GM04504 (cell line): ENCODE results near the gene MFF.
A peak's percentile ranks its signal among the peaks of the same experiment; 100 is the strongest.

Experiments used
- DNase-seq: peaks from one replicate; pipeline ENCODE4 v3.0.0-alpha.2; 2012; ENCODE audit warnings: low read depth

Gene MFF, protein sequence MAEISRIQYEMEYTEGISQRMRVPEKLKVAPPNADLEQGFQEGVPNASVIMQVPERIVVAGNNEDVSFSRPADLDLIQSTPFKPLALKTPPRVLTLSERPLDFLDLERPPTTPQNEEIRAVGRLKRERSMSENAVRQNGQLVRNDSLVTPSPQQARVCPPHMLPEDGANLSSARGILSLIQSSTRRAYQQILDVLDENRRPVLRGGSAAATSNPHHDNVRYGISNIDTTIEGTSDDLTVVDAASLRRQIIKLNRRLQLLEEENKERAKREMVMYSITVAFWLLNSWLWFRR

GRCh38 chr2:227324995-227325838 is at the start of gene MFF:
Gene MFF (plus strand): TSS chr2:227325251. CDS start chr2:227330666, 5,415 bp downstream.
- DNase-seq = peak; percentile 78

DNA sequence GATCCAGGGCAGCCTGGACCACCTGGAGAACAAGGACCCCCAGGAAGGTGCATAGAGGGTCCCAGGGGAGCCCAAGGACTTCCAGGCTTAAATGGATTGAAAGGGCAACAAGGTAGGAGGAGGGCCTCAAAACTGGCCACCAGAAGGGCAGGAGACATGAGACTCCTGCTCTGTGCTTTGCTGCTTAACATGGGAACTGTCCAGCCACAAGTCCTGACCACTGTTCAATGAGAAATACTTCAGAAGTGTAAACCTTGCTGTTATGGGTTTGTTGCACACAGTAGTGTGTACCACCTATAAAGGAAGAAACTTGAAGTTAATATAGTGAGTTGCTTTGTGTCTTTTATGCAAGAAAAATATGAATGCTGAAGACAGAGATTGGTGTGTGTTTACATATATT is 44.2 kb upstream of the MFF start:
- DNase-seq = no peak

GRCh38 chr2:227285741-227286236 is 39.3 kb upstream of the MFF start:
- DNase-seq = no peak

GRCh38 chr2:227287771-227288170 is 37.3 kb upstream of the MFF start:
- DNase-seq = no peak

GRCh38 chr2:227292314-227292713 is 32.7 kb upstream of the MFF start:
- DNase-seq = no peak

DNA sequence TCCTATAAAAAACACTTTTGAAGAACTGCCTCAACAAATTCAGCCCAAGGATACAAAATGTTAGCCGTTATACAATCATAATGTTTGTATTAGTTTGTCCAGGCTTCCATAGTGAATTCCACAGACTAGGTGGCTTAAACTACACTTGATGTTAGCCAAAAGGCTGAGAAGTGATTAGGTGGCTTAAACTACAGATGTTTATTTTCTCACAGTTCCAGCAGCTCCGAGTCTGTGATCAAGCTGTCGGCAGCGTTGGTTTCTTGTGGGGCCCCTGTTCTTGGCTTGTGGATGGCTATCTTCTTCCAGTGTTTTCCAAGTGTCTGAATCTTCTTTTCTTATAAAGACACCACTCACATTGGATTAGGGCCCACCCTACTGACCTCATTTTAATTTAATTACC is 31.5 kb upstream of the MFF start:
- DNase-seq = no peak

- DNase-seq = no peak
Observed at GRCh38 chr2:227295806-227296205, 29.2 kb upstream of the MFF start.

DNA sequence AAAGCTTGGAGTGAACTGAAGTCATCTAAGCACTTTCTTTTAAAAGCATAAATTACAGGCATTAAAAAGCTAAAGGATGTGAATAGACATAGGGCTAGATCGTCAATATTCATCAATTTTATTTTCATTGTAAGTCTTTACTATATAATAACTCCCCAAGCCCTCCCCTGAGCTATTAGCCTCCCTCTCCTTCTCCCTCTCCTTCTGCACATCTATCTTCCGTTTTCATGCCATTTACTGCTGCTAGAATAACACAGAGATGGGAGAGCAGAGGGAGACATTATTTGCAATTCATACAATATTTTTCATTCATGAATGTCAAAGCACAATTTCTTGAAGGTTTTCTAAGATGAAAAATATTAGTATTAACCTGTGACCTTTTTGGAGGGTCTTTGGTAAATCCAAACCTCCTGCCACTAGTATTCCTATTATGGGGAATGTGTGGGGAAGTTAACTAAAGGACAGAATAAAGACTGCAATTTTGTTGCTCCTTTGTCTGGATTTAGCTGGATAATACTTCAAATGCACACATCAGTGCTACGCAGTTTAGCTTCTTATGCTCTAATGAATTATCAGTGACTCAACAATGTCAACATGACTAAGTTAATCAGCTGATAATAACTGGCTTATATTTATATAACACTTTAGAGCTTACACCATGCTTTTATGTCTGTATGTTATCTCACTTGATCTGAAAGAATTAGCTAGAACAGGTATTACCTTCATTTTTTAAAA is 28.2 kb upstream of the MFF start:
- no peak for DNase-seq

DNA sequence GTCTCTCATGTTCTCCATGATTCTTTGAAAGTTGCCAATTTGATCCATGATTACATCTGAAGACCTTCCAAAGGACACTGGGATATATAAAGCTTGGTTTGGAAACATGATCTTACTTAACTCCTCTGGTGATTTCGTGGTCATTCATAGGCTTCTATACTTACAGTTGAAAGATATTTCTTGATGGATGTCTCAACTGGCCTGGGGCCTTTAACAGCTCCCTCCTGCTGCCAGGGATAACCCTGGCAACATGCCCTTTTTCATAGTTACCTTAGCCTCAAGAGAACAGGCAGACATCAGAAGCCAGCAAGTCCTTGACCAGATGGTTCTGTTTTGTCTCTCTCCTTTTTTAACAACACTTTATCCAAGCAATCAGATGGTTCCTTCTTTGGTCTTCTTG is 23.5 kb upstream of the MFF start:
- no peak for DNase-seq

GRCh38 chr2:227308784-227309183 is 16.3 kb upstream of the MFF start:
- no peak for DNase-seq

- no peak for DNase-seq
Observed at GRCh38 chr2:227310756-227311110, 14.3 kb upstream of the MFF start.

DNA sequence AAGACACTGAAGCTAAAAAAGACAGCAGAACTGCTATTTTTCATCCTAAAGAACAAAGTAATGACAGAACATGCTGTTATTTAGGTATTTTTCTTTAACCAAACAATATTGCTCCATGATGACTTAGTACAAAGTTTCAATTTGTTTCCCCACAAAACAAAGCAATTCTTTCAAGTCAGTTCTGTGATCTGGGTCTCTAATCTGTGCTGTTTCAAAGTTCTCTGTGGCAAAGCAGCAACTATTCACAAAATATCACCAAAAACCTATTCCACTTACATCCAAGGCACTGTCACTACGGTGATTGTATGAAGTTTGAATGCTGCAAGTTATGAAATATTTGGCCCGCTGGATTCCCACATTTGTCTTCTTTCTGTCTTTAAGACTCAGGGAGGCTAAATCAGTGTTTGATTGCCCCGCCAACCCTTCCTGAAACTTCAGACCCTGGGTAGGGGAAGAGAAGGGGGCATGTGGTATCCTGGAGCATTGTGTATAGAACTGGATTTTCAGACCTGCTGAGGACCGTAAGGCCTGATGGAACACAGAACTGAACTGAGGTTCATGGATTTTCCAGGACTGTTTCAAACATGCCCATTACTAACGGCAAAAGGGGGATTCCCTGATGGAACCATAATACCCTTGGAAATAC is 13.1 kb upstream of the MFF start:
- DNase-seq = no peak

- DNase-seq = no peak
Observed at GRCh38 chr2:227312579-227312978, 12.5 kb upstream of the MFF start.

DNA sequence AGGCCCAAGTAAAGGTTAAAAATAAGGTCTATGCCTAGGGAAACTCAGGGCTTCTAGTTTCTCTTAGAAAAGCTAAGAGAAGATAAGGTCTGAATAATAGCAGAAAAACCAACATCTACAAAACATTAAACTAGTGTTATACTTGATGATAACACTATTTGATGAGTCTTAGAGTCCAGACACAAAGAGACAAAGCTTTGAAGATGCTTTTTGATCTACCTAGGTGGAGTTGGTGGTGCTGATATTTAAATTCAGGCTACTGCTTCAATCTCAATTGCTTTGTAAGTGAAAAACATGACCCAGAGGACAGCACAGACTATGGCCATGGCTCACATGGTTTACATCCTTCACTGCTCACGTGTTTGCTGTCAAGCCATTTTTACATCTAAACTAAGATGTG is 11.7 kb upstream of the MFF start:
- no peak for DNase-seq

- no peak for DNase-seq
Observed at GRCh38 chr2:227317834-227318233, 7.2 kb upstream of the MFF start.

DNA sequence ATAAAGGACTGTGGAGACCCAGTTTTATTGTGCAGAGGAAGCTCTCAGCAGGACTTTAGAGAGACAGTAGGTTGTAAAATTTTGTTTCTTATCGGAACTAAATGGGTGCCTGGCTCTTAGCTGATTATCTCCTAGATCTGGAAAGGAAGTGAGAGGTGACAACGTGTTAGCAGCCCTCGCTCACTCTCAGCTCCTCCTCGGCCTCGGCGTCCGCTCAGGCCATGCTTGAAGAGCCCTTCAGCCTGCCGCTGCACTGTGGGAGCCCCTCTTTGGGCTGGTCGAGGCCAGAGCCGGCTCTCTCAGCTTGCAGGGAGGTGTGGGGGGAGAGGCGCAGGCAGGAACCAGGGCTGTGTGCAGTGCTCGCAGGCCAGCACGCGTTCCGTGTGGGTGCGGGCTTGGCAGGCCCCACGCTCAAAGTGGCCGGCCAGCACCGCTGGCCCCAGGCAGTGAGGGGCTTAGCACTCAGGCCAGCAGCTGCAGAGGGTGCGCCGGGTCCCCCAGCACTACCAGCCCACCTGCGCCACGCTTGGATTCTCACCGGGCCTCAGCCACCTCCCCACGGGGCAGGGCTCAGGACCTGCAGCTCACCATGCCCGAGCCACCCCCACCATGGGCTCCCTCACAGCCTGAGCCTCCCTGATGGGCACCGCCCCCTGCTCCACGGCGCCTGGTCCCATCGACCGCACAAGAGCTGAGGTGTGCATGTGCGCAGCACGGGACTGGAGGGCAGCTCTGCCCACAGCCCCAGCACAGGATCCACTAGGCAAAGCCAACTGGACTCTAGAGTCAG is 4.6 kb upstream of the MFF start:
- DNase-seq = no peak

DNA sequence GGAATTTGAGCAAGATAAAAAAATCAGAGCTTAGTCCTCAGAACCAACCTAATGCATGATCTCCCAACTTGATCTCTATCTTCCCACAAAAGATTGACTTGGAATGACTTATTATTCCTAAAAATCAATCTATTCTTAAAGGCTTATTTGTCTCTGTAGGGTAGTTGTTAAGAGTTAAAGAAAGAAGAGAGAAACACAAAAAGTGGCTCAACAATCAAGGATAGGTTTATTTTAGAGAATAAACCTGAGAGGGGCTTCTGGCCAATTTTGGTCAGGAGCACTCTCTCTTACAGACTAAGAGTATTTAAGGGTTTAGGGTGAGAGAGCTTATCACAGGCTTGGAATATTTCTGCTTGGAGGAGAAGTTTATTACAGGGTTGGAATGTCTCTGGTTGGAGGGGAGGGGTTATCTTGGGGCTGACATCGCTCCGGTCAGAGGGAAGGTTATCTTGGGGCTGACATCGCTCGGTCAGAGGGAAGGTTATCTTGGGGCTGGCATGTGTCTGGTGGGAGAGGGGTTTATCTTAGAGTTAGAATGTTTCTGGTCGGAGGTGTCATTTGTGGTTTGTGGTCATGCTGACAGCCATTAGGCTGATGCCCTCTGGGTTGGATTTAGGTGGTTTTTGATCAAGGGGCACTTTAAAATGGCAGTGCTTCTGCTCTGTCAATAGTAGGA is 2.4 kb upstream of the MFF start:
- no peak for DNase-seq

DNA sequence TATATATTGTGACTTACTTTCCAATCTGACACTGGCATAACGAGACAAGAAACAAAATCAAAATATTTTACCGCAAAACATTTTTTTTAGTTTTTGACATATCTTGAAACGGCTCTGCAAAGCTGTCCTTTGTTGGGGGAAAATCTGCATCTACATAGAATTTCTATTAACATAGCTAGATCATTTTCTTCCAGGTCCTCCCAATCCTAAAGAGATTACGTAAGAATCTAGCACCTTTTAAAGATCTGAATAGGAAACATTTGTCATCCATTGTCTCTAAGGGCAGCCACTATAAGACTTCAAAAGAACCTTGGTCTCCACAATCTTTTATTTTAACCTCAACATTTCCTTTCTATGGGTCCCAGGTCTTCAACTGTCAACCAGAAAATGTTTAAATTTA is 1.2 kb upstream of the MFF start:
- DNase-seq = no peak

- DNase-seq = no peak
Observed at GRCh38 chr2:227324642-227324994, 433 bp upstream of the MFF start.

DNA sequence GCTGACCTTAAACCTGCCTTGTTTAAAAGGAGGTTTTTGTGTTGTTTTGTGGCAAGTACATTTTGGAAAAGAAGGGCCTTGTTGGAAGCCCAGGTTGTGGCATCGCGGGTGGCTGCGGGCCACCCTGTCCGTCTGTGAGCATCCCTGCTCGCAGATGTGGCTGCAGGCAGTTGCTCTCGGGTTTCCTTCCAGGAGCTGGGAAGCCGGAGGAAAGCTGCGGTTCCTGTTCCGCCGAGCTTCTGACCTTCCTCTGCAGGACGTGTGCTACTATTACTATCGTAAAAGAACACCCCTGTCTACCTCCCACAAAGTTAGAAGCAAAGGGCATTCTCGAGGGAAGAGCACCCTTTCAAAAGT is 766 bp downstream of the MFF start:
- peak; percentile 13 for DNase-seq

DNA sequence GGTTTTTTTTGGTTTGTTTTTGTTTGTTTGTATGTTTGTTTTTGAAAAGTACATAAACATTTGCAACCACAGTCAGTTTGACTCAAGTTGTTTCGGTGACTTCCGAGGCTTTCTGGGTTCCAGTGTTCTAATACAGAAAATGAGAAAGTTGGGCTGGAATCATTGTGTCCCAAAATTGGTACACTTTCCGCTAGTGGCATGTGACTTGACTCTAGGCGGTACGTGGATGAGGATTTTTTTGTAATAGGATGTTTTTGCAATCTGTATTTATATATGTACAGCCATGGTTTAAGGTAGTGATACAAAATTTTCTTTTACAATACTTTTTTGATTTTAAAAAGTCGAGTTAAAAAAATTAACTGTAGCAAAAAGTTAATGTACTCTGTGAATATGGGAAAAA is 1.7 kb downstream of the MFF start:
- no peak for DNase-seq
